ENCODE results near the gene LAIR1.

DNA sequence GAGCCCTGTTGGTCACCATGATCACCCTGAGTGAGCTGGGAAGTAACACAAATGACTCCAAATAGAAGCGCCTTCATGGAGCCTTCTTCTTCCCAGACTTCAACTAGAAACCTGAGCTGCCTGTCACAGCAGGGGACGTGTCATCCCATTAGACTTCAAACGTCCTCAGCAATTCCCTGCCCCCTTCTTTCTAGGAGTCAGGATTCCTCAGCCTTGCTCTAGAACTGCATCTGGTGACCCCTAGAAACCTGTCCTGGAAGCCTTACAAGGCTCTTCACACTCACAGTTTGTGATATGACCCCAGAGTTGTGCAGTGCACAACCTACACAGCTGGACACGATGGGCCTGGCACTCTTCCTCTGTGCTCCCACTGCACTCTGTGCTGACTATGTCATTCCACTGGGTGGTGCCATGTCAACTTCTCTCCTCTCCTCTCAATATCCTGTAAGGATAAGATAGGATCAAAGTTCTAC lies 26.9 kb upstream of the LAIR1 start:
- TF ChIP-seq, protein P1, sequence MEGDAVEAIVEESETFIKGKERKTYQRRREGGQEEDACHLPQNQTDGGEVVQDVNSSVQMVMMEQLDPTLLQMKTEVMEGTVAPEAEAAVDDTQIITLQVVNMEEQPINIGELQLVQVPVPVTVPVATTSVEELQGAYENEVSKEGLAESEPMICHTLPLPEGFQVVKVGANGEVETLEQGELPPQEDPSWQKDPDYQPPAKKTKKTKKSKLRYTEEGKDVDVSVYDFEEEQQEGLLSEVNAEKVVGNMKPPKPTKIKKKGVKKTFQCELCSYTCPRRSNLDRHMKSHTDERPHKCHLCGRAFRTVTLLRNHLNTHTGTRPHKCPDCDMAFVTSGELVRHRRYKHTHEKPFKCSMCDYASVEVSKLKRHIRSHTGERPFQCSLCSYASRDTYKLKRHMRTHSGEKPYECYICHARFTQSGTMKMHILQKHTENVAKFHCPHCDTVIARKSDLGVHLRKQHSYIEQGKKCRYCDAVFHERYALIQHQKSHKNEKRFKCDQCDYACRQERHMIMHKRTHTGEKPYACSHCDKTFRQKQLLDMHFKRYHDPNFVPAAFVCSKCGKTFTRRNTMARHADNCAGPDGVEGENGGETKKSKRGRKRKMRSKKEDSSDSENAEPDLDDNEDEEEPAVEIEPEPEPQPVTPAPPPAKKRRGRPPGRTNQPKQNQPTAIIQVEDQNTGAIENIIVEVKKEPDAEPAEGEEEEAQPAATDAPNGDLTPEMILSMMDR (IDR thresholded peaks at IDR 0.05), result no peak
- TF ChIP-seq POLR2AphosphoS5 (IDR thresholded peaks at IDR 0.05), result no peak
- no peak for TF ChIP-seq POLR2A (IDR thresholded peaks at IDR 0.05; ENCODE audit: low read depth)
